ES-I3 (cell line): ENCODE results near the gene FSHR.

Experiments used
- H3K36me3 ChIP-seq: 2 replicates; pipeline ENCODE4 v1.6.1; 2013; ENCODE audit warnings: mild to moderate bottlenecking, low read length, control low read depth, moderate library complexity; ENCODE audit not compliant: insufficient read depth
- H3K4me1 ChIP-seq: 2 replicates; pipeline ENCODE4 v1.6.1; 2013; ENCODE audit warnings: mild to moderate bottlenecking, control low read depth, low read length; ENCODE audit not compliant: insufficient read depth
- H3K9ac ChIP-seq: 2 replicates; pipeline ENCODE4 v1.6.1; 2013; ENCODE audit warnings: low read depth, mild to moderate bottlenecking, low read length, moderate library complexity
- H3K9me3 ChIP-seq: 2 replicates; pipeline ENCODE4 v1.6.1; 2013; ENCODE audit warnings: mild to moderate bottlenecking, low read length, moderate library complexity; ENCODE audit not compliant: control insufficient read depth, insufficient read depth

Gene FSHR

DNA sequence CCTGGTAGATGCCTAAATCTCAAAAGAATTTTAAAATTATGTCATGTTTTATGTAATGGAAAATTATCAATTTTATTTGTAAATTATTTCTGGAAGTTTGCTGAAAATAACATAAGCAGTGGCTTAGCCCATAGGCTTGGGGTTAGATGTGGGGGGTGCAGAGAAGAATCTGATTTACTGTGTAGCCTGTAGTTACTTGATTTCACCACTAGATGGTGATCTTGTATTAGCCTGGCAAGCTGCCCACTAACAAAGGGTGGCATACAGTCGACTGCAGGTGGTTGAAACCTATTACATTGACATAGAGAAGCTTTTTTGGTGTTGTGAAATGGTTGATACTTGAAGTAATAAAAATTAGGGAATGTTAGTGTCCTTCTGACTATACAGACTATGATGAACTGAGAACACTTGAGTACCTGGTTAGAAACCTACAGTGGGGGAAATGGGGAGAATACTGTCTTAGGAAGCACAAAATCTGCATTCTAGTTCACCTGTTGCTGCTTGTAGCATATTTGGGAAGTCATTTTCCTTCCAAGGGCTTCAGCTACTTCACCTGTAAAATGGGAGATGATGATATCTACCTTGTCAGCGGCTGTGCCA lies 207.8 kb downstream of the FSHR start:
- H3K9ac ChIP-seq, result no peak overlapping the region
- no peaks in the 10 kb centered on the region for H3K36me3 ChIP-seq
- peaks cover 2% of the 10 kb centered on the region for H3K4me1 ChIP-seq
- no peaks in the 10 kb centered on the region for H3K9me3 ChIP-seq

DNA sequence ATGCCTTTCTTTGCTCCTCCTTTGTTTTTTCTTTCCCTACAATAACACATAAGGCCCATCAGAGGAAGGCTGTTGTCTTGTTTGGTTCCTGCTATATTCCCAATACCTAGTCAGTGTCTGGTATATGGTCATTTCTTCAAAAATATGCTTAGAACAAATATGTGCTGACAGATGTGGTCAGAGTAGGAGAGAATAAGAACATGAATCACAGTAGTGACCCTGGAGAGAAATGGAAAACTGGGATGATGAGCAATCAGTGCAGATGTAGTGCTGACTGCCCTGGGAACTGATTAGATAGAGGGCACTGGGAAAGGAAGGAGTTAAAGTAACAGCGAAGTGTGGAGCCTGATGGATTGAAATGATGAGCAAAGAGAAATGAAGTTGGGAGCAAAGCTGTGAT lies 209.4 kb downstream of the FSHR start:
- Histone ChIP-seq H3K9me3 (no peaks in the 10 kb centered on the region), H3K9ac (no peak overlapping the region), H3K36me3 (no peaks in the 10 kb centered on the region), H3K4me1 (peaks cover 7% of the 10 kb centered on the region)

DNA sequence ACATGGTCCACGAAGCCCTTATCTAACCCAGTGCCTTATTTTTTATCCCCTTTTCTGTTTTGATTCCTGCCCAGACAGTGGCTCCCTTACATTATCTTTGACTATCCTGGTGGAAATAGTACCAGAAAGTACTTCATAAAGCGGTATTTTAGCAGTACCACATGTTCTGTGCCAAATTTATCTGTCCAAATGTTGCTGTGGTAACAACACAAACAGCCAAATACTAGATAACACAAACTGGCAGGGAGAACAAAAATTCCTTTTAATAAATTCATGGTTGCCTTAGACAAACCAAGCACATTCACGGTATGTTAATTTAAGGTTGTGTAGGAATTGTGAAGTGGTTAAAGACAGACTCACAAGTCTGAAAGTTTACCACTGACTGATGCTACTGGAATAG lies 210.9 kb downstream of the FSHR start:
- no peaks in the 10 kb centered on the region for H3K9me3 ChIP-seq
- no peaks in the 10 kb centered on the region for H3K36me3 ChIP-seq
- H3K9ac ChIP-seq, result no peak overlapping the region
- H3K4me1 ChIP-seq, result peaks cover 7% of the 10 kb centered on the region

DNA sequence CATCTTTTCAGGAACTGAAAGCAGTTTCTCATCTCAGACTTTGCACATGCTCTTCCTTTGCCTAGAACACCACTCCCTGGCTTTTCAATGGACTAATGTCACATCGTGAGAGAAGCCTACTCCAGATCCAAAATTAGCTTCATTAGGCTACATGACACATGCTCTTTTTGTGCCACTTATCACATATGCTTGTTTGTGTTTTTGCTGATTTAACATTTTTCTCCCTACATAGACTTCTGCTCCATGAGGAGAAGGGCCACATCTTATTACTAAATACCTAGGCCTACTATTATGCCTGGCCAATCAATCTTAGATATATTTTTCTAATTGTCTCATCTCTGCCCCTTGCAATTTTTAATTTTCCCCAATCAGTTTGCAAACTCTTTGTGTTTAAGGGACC lies 212.4 kb downstream of the FSHR start:
- Histone ChIP-seq H3K9ac (no peak overlapping the region), H3K4me1 (peaks cover 7% of the 10 kb centered on the region), H3K36me3 (no peaks in the 10 kb centered on the region), H3K9me3 (no peaks in the 10 kb centered on the region)

DNA sequence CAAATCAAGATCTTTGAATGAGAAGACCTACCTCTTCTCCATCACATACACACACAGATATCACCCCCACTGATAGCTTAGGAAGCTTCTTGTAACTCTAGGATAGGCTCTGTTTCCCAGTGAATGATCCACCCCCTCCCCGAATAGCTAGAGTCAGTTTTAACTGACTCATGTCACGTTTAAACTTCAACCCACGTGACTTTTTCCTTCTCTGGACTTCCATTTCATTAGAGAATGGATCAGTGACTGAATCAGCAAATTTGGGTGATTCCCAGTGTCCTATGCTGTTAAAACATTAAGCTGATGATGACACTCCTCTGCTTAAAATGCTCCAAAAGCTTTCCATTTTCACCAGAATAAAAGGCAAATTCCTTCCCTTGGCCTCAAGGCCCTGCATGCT lies 212.9 kb downstream of the FSHR start:
- peaks cover 7% of the 10 kb centered on the region for H3K4me1 ChIP-seq
- no peak overlapping the region for H3K9ac ChIP-seq
- H3K9me3 ChIP-seq, result no peaks in the 10 kb centered on the region
- H3K36me3 ChIP-seq, result no peaks in the 10 kb centered on the region

DNA sequence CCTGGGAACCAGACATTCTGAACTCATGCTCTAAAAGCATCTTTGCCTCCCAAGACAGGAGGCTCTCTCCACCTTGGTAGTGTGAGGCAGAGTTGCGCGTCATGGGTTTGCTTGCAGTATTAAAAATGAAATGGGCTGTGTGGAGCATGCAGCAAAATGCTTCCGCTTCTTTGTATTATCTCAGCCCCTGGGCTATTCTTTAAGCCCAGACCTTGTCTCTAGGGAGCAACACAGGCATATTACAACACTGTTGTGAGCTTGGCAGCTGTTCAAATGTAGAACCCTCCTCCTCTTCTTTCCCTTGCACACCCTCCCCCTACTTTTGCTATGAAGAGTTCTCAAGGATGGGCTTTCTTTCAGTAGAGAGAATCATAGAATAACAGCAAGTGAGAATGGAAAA lies 213.7 kb downstream of the FSHR start:
- Histone ChIP-seq H3K36me3 (no peaks in the 10 kb centered on the region), H3K4me1 (peaks cover 7% of the 10 kb centered on the region), H3K9me3 (no peaks in the 10 kb centered on the region), H3K9ac (no peak overlapping the region)

DNA sequence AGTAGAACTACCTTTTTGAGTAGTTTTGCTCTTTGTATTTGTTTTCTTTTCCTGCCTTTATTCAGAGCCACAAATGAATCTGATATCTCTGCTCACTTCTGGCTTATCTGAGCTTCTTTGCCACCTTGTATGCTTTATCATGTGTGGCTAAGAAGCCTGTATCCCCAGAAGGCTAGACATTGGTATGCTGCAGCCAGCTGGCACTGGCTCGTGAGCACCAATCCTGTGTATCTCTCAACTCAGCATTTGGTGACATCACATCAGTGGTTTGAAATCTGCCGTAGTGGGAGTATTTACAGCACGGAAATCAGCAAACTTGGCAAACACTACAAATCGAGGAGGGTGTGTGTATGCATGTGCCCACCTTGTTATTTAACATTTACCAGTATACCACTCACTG lies 215.1 kb downstream of the FSHR start:
- no peak overlapping the region for H3K9ac ChIP-seq
- H3K4me1 ChIP-seq, result peaks cover 7% of the 10 kb centered on the region
- H3K36me3 ChIP-seq, result no peaks in the 10 kb centered on the region
- H3K9me3 ChIP-seq, result no peaks in the 10 kb centered on the region

DNA sequence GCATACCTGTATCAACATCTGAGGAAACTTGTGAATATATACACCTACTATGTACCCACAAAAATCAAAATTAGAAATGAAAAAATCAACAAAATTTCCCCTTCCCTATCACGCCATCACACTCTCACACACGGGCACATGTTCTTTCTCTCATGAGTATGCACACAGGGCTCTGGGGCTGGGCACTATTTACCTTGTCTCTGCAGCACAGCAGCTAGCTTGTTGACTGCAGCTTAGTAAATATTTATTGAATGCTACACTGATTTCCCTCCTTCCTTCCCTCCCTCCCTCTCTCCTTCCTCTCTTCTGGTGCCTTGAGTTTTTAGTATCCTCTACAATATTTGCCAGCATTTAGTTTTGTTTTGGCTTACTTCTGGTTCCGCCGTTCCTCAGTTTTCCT lies 216.1 kb downstream of the FSHR start:
- Histone ChIP-seq H3K4me1 (peaks cover 7% of the 10 kb centered on the region), H3K9ac (no peak overlapping the region), H3K9me3 (no peaks in the 10 kb centered on the region), H3K36me3 (no peaks in the 10 kb centered on the region)

DNA sequence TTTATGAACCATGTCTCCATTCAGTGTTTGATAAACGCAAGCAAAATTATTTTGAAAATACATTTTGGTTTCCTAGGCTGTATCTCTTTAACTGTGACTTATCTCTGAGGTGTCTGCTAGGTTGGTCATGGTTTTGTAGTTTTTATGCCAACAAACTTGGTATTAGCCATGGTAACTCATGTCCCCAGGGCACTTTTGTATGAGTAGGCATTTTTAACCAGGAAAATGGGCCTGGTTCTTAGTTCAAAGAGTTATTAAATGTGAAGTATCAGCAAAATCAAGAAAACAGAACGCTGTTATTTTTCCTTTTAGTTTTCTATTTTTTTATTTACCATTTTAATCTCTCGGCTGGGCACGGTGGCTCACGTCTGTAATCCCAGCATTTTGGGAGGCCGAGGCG lies 219.5 kb downstream of the FSHR start:
- Histone ChIP-seq H3K4me1 (no peaks in the 10 kb centered on the region), H3K9ac (no peak overlapping the region), H3K9me3 (no peaks in the 10 kb centered on the region), H3K36me3 (no peaks in the 10 kb centered on the region)

DNA sequence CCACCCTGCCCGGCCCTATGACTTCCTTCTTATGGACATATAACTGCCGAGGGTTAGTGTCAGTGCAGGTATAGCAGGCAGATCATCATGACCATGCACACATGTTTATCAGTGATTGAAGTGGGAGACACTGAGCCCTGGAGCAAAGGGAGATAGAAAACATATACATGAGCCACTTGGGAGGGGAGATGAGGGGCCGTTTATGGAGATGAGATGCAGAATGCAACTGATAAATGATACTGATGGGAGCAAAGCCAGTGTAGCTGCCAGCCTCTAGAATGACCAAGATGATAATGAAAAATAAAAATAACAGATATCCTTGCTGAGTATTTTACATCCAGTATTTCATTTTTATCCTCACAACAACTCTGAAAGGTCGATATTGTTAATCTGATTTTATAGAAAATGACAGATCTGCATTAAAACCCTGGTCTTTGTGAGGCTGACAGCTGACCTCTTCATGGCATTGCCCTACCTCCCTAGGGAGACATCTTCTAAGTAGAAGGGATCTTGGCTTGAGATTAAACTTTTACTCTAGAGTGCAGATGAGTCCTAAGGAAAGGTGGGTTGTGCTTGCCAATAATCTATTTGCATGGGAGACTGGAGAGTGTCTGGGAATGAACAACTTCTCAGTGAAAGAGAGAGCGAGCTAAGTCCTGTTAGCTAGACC lies 220.4 kb downstream of the FSHR start:
- Histone ChIP-seq H3K36me3 (no peaks in the 10 kb centered on the region), H3K9me3 (no peaks in the 10 kb centered on the region), H3K9ac (no peak overlapping the region), H3K4me1 (no peaks in the 10 kb centered on the region)

DNA sequence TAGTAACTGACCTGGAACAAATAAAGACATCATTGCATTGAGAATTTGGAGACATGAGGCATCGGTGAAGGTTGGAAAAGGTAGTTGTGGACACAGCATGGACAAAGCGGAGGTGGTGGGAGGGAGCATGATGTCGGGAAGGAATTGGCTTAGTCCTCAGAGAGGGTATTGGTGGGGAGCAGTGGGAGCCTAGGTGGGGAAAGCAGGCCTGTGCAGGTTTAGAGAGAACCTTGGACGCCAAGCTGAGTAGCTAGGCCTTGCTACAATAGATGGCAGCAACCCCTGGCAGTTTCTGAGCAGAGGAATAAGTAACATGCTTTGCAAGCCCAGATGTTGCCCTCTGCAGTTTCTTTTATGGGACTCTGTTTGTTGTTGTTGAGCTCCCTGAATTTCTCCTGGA lies 221.6 kb downstream of the FSHR start:
- Histone ChIP-seq H3K9me3 (no peaks in the 10 kb centered on the region), H3K9ac (no peak overlapping the region), H3K4me1 (no peaks in the 10 kb centered on the region), H3K36me3 (no peaks in the 10 kb centered on the region)

DNA sequence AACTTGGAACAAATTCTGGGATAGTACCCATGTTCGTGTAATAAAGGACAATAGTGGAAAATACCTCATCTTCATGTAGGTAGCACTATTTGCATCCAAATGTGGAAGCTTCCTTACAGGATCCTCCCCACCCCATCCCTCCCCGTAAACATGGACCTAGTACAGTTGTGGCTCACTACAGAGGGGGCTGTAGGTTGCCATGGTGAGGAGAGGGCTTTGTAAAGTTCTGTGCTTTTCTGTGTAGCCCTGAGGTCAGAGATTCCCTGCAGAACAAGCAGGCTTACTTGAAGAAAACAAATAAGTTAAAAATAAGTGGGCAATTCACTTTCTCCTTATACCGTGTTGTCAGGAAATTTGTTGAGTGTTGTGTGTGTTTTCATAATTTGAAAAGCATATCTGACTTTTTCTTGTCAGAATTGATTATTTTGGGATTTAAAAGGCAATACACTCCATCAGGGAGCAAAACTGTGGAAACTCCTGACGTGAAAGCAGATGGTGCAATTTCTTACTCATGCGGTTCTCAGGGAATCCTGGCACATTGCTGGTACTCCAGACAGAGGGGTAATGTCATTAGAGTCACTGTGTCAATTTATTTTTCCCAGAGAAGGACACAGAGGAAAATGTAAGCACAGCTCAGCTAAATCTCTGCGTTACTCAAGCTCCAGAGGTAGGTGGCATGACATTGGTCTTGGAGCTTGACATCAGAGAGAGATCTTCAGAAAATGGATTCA lies 224.6 kb downstream of the FSHR start:
- no peaks in the 10 kb centered on the region for H3K9me3 ChIP-seq
- no peaks in the 10 kb centered on the region for H3K36me3 ChIP-seq
- no peak overlapping the region for H3K9ac ChIP-seq
- H3K4me1 ChIP-seq, result no peaks in the 10 kb centered on the region

DNA sequence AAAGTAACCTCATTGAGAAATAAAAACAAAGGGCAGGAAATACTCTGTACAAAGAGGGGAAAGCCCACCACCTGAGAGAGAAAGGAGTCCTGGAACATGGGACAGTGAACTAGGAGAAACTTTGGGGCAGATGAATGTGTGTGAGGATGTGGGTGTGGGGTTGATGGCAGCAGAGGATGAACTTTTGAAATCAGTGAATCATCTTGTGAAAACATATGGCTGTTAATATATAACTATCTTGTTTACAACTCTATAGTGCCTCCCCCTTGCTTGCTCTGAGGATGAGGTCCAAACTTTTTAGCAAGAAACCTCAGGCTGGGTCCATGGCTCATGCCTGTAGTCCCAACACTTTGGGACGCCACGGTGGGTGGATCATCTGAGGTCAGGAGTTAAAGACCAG lies 227.0 kb downstream of the FSHR start:
- Histone ChIP-seq H3K9me3 (no peaks in the 10 kb centered on the region), H3K9ac (no peak overlapping the region), H3K4me1 (no peaks in the 10 kb centered on the region), H3K36me3 (no peaks in the 10 kb centered on the region)

DNA sequence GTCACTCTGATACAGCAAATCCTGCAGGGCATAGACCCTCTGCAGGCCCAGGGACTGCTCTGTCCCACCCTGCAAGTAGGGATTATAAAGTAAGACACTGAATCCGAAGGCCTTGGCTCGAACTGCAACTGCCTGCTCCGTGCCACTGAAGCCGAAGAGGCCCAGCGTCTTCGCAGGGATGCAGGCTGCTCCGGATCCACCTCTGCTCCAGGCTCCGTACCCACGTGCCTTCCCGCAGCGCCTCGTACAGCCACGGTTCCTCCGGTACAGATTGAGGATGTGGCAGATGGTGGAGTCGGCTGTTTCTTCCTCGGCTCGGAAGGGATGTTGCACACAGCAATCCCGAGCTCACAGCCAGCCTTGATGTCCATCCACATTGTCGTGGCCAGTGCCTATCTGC lies 238.4 kb downstream of the FSHR start:
- Histone ChIP-seq H3K9me3 (no peaks in the 10 kb centered on the region), H3K36me3 (no peaks in the 10 kb centered on the region), H3K4me1 (no peaks in the 10 kb centered on the region), H3K9ac (no peak overlapping the region)

DNA sequence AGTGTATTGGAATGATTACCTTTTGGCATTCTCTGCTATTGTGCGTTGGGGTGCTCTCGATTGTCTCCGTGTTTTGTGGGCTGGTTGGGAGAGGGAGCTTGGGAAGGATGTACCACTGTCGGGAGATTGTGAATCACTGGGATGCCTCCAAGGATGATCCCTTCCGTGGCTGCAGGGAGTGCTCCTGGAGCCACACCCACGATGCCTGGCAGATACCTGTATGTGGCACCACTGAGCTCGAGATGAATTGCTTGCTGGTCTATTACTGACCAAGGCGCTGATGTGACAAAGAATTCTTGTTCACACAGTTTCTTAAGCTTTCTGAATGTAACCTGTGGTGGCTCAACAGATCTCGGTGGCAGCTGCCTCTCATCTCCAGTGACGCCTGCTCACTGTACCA lies 239.1 kb downstream of the FSHR start:
- Histone ChIP-seq H3K9me3 (no peaks in the 10 kb centered on the region), H3K36me3 (no peaks in the 10 kb centered on the region), H3K4me1 (no peaks in the 10 kb centered on the region), H3K9ac (no peak overlapping the region)
